ENCODE measurements around the gene MLF2. TPM values are rescaled to one million over a fixed set of nuclear protein-coding genes. Genes with fewer than 3 reads are reported as not detected.
A peak's percentile ranks its signal among the peaks of the same experiment; 100 is the strongest.

Gene MLF2
- total RNA-seq, 1 donor from 2014 or later = 172 TPM

- DNase-seq (ENCODE audit: low spot score) = no peak
These were observed 29.2 kb upstream of the MLF2 start for GRCh38 chr12:6782119-6782518.

GRCh38 chr12:6780573-6780972, 27.6 kb upstream of the MLF2 start:
- no peaks in the 10 kb centered on the region for H3K9me3 Mint-ChIP-seq (ENCODE audit: low read depth)
- H3K4me3 Mint-ChIP-seq (ENCODE audit: unreplicated experiment) = no peak overlapping the region
- H3K27me3 Mint-ChIP-seq (ENCODE audit: low read depth) = no peaks in the 10 kb centered on the region

More at GRCh38 chr12:6782119-6782518, 29.2 kb upstream of the MLF2 start:
- H3K27me3 Mint-ChIP-seq (ENCODE audit: low read depth) = no peaks in the 10 kb centered on the region
- no peaks in the 10 kb centered on the region for H3K9me3 Mint-ChIP-seq (ENCODE audit: low read depth)
- H3K27ac Mint-ChIP-seq (ENCODE audit: unreplicated experiment) = no peak overlapping the region
- H3K4me1 Mint-ChIP-seq (ENCODE audit: low read depth) = peaks cover 15% of the 10 kb centered on the region
- H3K4me3 Mint-ChIP-seq (ENCODE audit: unreplicated experiment) = no peak overlapping the region
- no peaks in the 10 kb centered on the region for H3K36me3 Mint-ChIP-seq (ENCODE audit: low read depth)
- no peak for TF ChIP-seq CTCF (IDR thresholded peaks at IDR 0.05)

GRCh38 chr12:6779708-6780432, 26.9 kb upstream of the MLF2 start:
- no peaks in the 10 kb centered on the region for H3K27me3 Mint-ChIP-seq (ENCODE audit: low read depth)
- H3K9me3 Mint-ChIP-seq (ENCODE audit: low read depth) = no peaks in the 10 kb centered on the region
- no peak for DNase-seq (ENCODE audit: low spot score)
- H3K4me1 Mint-ChIP-seq (ENCODE audit: low read depth) = peaks cover 15% of the 10 kb centered on the region
- no peak overlapping the region for H3K4me3 Mint-ChIP-seq (ENCODE audit: unreplicated experiment)
- no peak overlapping the region for H3K27ac Mint-ChIP-seq (ENCODE audit: unreplicated experiment)
- no peak for TF ChIP-seq CTCF (IDR thresholded peaks at IDR 0.05)
- H3K36me3 Mint-ChIP-seq (ENCODE audit: low read depth) = peaks cover 5% of the 10 kb centered on the region

More at GRCh38 chr12:6780573-6780972, 27.6 kb upstream of the MLF2 start:
- no peak overlapping the region for H3K27ac Mint-ChIP-seq (ENCODE audit: unreplicated experiment)
- H3K4me1 Mint-ChIP-seq (ENCODE audit: low read depth) = peaks cover 15% of the 10 kb centered on the region
- no peak for TF ChIP-seq CTCF (IDR thresholded peaks at IDR 0.05)
- no peak for DNase-seq (ENCODE audit: low spot score)
- H3K36me3 Mint-ChIP-seq (ENCODE audit: low read depth) = peaks cover 1% of the 10 kb centered on the region

- Mint-ChIP-seq H3K9me3 (ENCODE audit: low read depth) (no peaks in the 10 kb centered on the region), H3K4me3 (ENCODE audit: unreplicated experiment) (peak overlapping the region; percentile 76), H3K27ac (ENCODE audit: unreplicated experiment) (peak overlapping the region; percentile 84), H3K27me3 (ENCODE audit: low read depth) (no peaks in the 10 kb centered on the region), H3K4me1 (ENCODE audit: low read depth) (peaks cover 15% of the 10 kb centered on the region), H3K36me3 (ENCODE audit: low read depth) (peaks cover 7% of the 10 kb centered on the region)
- no peak for DNase-seq (ENCODE audit: low spot score)
- TF ChIP-seq CTCF (IDR thresholded peaks at IDR 0.05) = peak; percentile 98
These were observed 25.9 kb upstream of the MLF2 start for GRCh38 chr12:6778574-6779550.

GRCh38 chr12:6778217-6778573, 25.3 kb upstream of the MLF2 start:
- peak overlapping the region; percentile 84 for H3K27ac Mint-ChIP-seq (ENCODE audit: unreplicated experiment)

More at GRCh38 chr12:6778217-6778573, 25.3 kb upstream of the MLF2 start:
- Mint-ChIP-seq H3K4me3 (ENCODE audit: unreplicated experiment) (peak overlapping the region; percentile 76), H3K27me3 (ENCODE audit: low read depth) (no peaks in the 10 kb centered on the region), H3K4me1 (ENCODE audit: low read depth) (peaks cover 13% of the 10 kb centered on the region), H3K9me3 (ENCODE audit: low read depth) (no peaks in the 10 kb centered on the region), H3K36me3 (ENCODE audit: low read depth) (peaks cover 7% of the 10 kb centered on the region)
- TF ChIP-seq CTCF (IDR thresholded peaks at IDR 0.05) = no peak
- no peak for DNase-seq (ENCODE audit: low spot score)
